Spleen (tissue), 11 donors: ENCODE results near the gene APPL1. TPM values are rescaled to one million over a fixed set of nuclear protein-coding genes. Genes with fewer than 3 reads are reported as not detected.
"Not testable (repeated sequence)": the region's sequence is repeated elsewhere in the genome, so short reads cannot be mapped to it uniquely, and the experiment has no call there.

ENCODE experiments used
- DNase-seq: peaks from one replicate; pipeline ENCODE4 v3.0.0-alpha.2; 2020
- H3K27ac ChIP-seq, 8 donors: fragments of 200-600 bp; sonication (generic) in 7 of 8; 1 replicate in 4 of 8; 2 replicates in 4 of 8; pipeline versions ENCODE4 v1.5.0 to v1.8.0; 2016 to 2021; ENCODE audit warnings: inconsistent platforms in 4 of 8, mild to moderate bottlenecking in 4 of 8, moderate library complexity in 1 of 8
- H3K27me3 ChIP-seq, 7 donors: fragments of 200-600 bp; sonication (generic) in 6 of 7; replicated peaks in 1 of 7; 1 replicate in 4 of 7; 2 replicates in 3 of 7; pipeline versions ENCODE4 v1.5.0 to v1.8.0; 2016 to 2021; ENCODE audit warnings: inconsistent platforms in 3 of 7, mild to moderate bottlenecking in 1 of 7
- H3K36me3 ChIP-seq, 6 donors: fragments of 200-600 bp; sonication (generic) in 5 of 6; 1 replicate in 4 of 6; 2 replicates in 2 of 6; pipeline versions ENCODE4 v1.5.0 to v1.8.0; 2016 to 2021; ENCODE audit warnings: inconsistent platforms in 2 of 6
- H3K4me1 ChIP-seq, 6 donors: fragments of 200-600 bp; sonication (generic) in 5 of 6; 1 replicate in 3 of 6; 2 replicates in 3 of 6; pipeline versions ENCODE4 v1.5.0 to v1.8.0; 2016 to 2021; ENCODE audit warnings: inconsistent platforms in 3 of 6
- H3K4me3 ChIP-seq, 8 donors: fragments of 200-600 bp; sonication (generic) in 7 of 8; 1 replicate in 4 of 8; 2 replicates in 4 of 8; pipeline versions ENCODE4 v1.5.0 to v1.8.0; 2016 to 2021; ENCODE audit warnings: inconsistent platforms in 4 of 8, mild to moderate bottlenecking in 4 of 8, moderate library complexity in 2 of 8
- H3K9me3 ChIP-seq, 8 donors: fragments of 200-600 bp; sonication (generic) in 7 of 8; 1 replicate in 4 of 8; 2 replicates in 4 of 8; pipeline versions ENCODE4 v1.5.0 to v1.8.0; 2016 to 2021; ENCODE audit warnings: inconsistent platforms in 4 of 8
- CTCF ChIP-seq, 11 experiments: fragments of 200-600 bp in 7 of 11; fragments of 450-650 bp in 4 of 11; sonication (generic) in 4 of 11; IDR thresholded peaks in 8 of 11; conservative IDR thresholded peaks in 3 of 11; 1 replicate in 7 of 11; 2 replicates in 4 of 11; pipeline versions ENCODE4 v1.4.0 to v1.8.0; 2016 to 2021; ENCODE audit warnings: antibody characterized with exemption in 11 of 11, inconsistent platforms in 4 of 11, mild to moderate bottlenecking in 1 of 11
- POLR2A ChIP-seq, 3 donors: fragments of 450-650 bp; IDR thresholded peaks; one replicate each; pipeline ENCODE4 v1.5.1; 2017; ENCODE audit warnings: antibody characterized with exemption in 3 of 3, mild to moderate bottlenecking in 1 of 3
- POLR2AphosphoS5 ChIP-seq, 3 donors: sonication (generic); formaldehyde crosslinking; IDR thresholded peaks; one replicate each; pipeline ENCODE4 v1.5.1; 2017; ENCODE audit warnings: antibody characterized with exemption in 3 of 3
- whole genome bisulfite sequencing, 5 donors: extraction: QIAGEN DNeasy Blood & Tissue Kit in 3 of 5; methylation state at CpG; one replicate each; pipeline versions ENCODE4 v1.1.5 to v1.1.7; 2013 to 2018; 5-methylcytosine and 5-hydroxymethylcytosine counted together
- intact Hi-C: fragments of 100-400 bp; cut with DNase I; formaldehyde crosslinking; loops from one replicate; pipeline ENCODE4 v1.15.0; 2023; ENCODE audit warnings: low total_unique reads
- polyA plus RNA-seq, 3 donors: library from polyadenylated mRNA; stranded (reverse); fragments of 200-250 nt; gene quantifications; one replicate each; pipeline ENCODE4 v1.2.1, GENCODE V29; 2013
- total RNA-seq, 7 donors: library from RNA; depleted of rRNA in 3 of 7; stranded (reverse); fragments of >200 nt in 3 of 7; fragmentation: NEBNext Ultra II Directional in 4 of 7; extraction: Animal tissue kit (Norgen Biotek cat#: 25700) in 4 of 7; gene quantifications; one replicate each; pipeline versions ENCODE4 v1.1.0 to v1.2.1, GENCODE V29; 2016 to 2021
- donor health status: healthy with polysubstance abuse.
- donor health status: DM: no; HTN: no; CAD: no; lungs with moderate emphysema.
- donor health status: DM: no; HTN: no; CAD: no.
- donor health status: Bipolar disorder and iron deficiency.
- donor health status: healthy.
- donor health status: DM: no; HTN: no; CAD: no.
- donor health status: DM: yes; HTN: yes; CAD: no.

Gene APPL1
- total and polyA plus RNA-seq, 10 donors: 10.0 to 49.5 (median 41.7) TPM

- Histone ChIP-seq H3K4me3 (no peak overlapping the region), H3K4me1 (no peaks in the 10 kb centered on the region), H3K36me3 (no peaks in the 10 kb centered on the region), H3K27me3 (peaks cover 0 to 9% (median 0%) of the 10 kb centered on the region in 7 donors), H3K27ac (no peak overlapping the region), H3K9me3 (no peaks in the 10 kb centered on the region)
- DNase-seq: no peak
- TF ChIP-seq CTCF (IDR thresholded peaks at IDR 0.05 in 8 of 11, conservative IDR thresholded peaks at IDR 0.05 in 3 of 11) (no peak), POLR2AphosphoS5 (IDR thresholded peaks at IDR 0.05) (no peak), POLR2A (IDR thresholded peaks at IDR 0.05) (no peak)
- intact Hi-C loops: no loop called here
- WGBS, 5 donors: 83 to 95% (median 89%) methylated on average over 1 of the region's 1 CpG
These were observed 70.5 kb downstream of the APPL1 start for GRCh38 chr3:57298041-57298440.

DNA sequence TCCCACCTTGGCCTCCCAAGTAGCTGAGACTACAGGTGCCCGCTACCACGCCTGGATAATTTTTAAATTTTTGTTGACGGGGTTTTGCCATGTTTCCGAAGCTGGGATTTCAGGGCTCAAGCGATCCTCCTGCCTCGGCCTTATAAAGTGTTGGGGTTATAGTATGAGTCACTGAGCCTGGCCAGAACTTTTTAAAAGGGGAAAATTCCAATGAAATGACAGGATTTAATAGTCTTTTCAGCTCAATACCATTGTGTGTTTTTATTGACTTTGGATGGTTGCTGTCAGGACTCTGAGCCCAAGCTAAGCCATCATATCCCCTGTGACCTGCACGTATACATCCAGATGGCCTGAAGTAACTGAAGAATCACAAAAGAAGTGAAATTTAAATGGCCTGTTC is 76.0 kb downstream of the APPL1 start:
- intact Hi-C loops, H3K9me3 ChIP-seq, H3K27ac ChIP-seq, H3K4me1 ChIP-seq, H3K4me3 ChIP-seq, H3K27me3 ChIP-seq, H3K36me3 ChIP-seq, DNase-seq: not testable (repeated sequence)
- 91 to 97% (median 95%) methylated on average over 7 of the region's 7 CpGs for WGBS, 5 donors

DNA sequence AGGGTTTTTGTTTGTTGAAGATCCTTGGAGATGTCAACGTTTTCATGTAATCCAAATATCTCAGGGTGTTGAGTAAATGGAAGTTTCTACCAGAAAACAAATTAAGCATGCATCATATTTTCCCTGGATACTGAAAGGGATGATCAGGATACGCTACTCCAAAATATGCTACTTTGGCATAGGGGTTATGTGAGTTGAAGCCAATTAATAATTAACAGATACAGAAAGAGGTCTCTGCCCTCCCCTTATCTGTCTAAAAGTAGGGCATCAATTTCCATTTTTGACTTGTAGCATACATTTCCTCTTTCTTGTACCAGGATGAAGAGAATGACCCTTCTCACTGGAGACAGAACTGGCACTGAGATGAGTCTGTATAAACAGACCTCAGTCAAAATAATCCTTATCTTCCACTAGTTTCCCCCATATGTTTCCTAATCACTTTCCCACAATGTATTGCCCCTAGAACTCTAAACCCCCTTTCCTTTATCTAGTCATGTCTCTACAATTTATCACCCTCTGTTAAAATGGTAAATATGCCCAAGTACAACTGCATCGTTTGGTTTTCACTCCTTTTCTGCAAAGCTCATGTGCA is 82.3 kb downstream of the APPL1 start:
- Histone ChIP-seq H3K27ac (no peak overlapping the region), H3K27me3 (no peaks in the 10 kb centered on the region), H3K36me3 (no peaks in the 10 kb centered on the region), H3K4me3 (no peak overlapping the region), H3K4me1 (no peaks in the 10 kb centered on the region), H3K9me3 (no peaks in the 10 kb centered on the region)
- intact Hi-C loops: no loop called here
- TF ChIP-seq POLR2A (IDR thresholded peaks at IDR 0.05) (no peak), POLR2AphosphoS5 (IDR thresholded peaks at IDR 0.05) (no peak), CTCF (IDR thresholded peaks at IDR 0.05 in 8 of 11, conservative IDR thresholded peaks at IDR 0.05 in 3 of 11) (no peak)
- DNase-seq: no peak
- WGBS, 5 donors: 47 to 58% (median 51%) methylated on average over 3 of the region's 3 CpGs

DNA sequence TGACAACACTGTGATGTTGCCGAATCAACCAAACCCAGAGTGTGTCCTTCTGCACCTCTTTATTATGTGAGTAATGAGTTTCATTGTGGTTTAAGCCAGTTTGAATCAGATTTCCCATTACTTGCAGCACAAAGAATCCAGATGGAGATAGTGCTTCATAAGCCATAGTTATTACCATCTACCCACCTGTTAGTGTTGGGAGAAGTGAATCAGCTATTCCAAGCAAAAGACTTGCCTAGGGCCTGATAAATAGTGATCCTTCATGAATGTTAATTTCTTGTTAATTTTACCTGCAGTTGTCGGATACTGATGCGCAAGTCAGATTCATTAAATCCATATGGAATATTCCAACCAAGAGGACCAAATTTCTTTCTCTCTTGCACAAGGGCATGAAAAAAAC is 86.7 kb downstream of the APPL1 start:
- no peak overlapping the region for H3K27ac ChIP-seq
- 88 to 100% (median 97%) methylated on average over 3 of the region's 3 CpGs for WGBS, 5 donors
- no peaks in the 10 kb centered on the region for H3K36me3 ChIP-seq
- H3K4me3 ChIP-seq: no peak overlapping the region
- H3K4me1 ChIP-seq: no peaks in the 10 kb centered on the region
- intact Hi-C loops: no loop called here
- H3K9me3 ChIP-seq: peaks cover 0 to 13% (median 9%) of the 10 kb centered on the region in 8 donors
- no peak for TF ChIP-seq POLR2A (IDR thresholded peaks at IDR 0.05)
- DNase-seq: no peak
- H3K27me3 ChIP-seq: no peaks in the 10 kb centered on the region

Other genes with a start within 250 kb of the APPL1 start
- under 1 TPM in 2 of 7 donors, not detected in 5; 0.17 to 0.34 TPM for gene SPATA12, start 167.1 kb upstream of the APPL1 start, total RNA-seq
- under 1 TPM; 0.13 to 0.16 (median 0.15) TPM for gene SPATA12, start 167.1 kb upstream of the APPL1 start, polyA plus RNA-seq
- 10 to 100 TPM in 1 of 7 donors, 1 to 10 TPM in 6; 1.7 to 15.9 (median 3.8) TPM for gene IL17RD, start 62.4 kb upstream of the APPL1 start, total RNA-seq
- under 1 TPM; 0.20 to 0.58 (median 0.35) TPM for gene IL17RD, start 62.4 kb upstream of the APPL1 start, polyA plus RNA-seq
- 1 to 10 TPM in 4 of 7 donors, under 1 TPM in 1, not detected in 2; 0.70 to 1.8 (median 1.3) TPM for gene HESX1, start 27.8 kb upstream of the APPL1 start, total RNA-seq
- gene HESX1, start 27.8 kb upstream of the APPL1 start, polyA plus RNA-seq: 1 to 10 TPM; 2.4 to 3.4 (median 3.2) TPM
- not detected for gene ASB14, start 65.0 kb downstream of the APPL1 start, total RNA-seq
- under 1 TPM in 1 of 3 donors, not detected in 2; 0.07 TPM for gene ASB14, start 65.0 kb downstream of the APPL1 start, polyA plus RNA-seq